8988T (cell line): ENCODE results near the gene CCDC92.

Experiments
- DNase-seq: peaks from one replicate; pipeline ENCODE4 v3.0.0; 2011

CCDC92 gene

DNA sequence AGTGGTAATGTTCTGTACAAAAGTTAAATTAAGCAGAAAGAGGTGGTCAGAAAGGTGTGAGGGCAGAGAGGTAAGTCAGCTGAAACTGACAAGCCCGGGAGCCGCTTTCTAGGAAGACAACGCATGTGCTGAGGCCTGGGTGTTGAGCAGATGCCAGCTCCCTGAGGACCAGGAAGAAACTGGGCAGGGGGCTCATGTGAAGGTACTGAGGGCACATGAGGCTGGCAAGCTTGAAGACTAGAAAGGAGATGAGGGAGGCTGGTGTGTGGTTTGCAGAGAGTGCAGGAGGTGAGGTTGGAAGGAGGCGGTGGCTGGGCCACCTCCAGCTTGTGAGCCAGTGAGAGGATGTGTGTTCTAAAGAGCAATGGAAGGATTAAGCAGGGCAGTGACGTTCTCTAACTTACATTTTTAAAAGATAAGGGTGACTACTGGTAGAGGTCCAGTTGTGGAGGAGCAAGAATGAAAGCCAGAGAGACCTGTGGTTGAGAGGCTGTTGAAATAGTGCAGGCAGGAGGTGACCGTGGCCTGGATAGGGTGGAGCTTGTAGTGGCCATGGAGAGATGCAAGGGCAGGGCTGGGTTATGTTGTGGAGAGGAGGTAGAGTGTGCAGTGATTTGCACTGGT, 29.5 kb upstream of the CCDC92 start:
- no peak for DNase-seq

DNA sequence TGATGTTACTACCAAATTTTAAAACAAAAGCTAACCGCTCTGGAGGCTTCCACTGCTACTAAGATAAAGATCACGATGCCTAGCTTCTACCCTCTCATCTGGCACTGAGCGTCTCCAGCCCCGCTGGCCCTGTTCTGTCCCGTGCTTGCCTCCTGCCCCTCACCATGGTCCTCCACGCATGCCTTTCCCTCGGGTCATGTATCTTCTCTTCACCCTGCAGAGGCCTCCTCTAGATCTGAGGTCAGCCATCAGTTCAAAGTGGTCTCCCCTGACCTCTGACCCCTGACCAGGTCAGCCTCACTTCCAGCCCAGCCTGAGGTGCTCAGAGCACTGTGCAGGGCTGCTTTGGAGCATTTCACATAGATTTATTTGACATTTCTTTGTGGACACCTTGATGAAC, 28.7 kb upstream of the CCDC92 start:
- no peak for DNase-seq

GRCh38 chr12:124000111-124000510, 27.5 kb upstream of the CCDC92 start:
- no peak for DNase-seq

GRCh38 chr12:123998991-123999359, 26.3 kb upstream of the CCDC92 start:
- no peak for DNase-seq

GRCh38 chr12:123998344-123998990, 25.8 kb upstream of the CCDC92 start:
- no peak for DNase-seq

DNA sequence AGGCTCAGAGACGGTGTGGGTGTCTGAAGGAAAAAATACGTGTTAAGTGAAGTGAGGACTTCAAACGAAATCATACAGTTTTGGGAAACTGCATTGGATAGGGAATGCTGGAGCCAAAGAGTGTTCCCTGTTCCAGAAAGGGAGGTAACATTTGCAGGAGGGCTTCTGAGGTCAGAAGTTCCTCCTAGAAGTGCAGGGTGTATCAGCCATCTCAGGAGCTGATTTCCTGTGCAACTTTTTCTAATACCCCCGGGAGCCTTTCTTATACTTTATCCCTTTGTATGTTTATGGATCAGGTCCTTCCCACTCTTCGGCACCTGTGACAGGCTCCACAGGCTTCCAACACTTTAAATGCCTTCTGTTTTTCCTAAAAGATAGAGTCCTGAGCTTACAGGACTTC, 25.3 kb upstream of the CCDC92 start:
- no peak for DNase-seq

- no peak for DNase-seq
Measured at GRCh38 chr12:123997033-123997822, 24.6 kb upstream of the CCDC92 start.

DNA sequence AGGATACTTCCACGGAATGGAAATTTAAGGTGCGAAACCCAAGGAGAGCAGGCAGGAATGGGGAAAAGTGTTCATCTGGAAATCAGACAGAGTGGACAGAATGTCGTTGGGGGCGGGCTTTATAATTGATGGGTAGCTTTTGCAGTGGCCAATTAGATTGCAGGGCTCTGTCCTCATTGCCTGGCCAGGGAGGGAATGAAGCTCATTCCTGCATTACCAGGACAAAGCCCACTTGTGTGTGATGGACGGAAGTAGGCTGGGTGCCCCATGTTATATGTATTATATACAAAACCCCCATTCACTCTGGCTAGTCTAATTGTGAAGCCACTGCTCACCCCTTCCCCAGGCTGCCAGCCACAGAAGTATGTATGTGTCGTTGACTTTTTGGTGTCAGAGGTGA, 23.9 kb upstream of the CCDC92 start:
- DNase-seq, result no peak

- no peak for DNase-seq
Measured at GRCh38 chr12:123995023-123995748, 22.6 kb upstream of the CCDC92 start.

GRCh38 chr12:123992118-123992825, 19.6 kb upstream of the CCDC92 start:
- DNase-seq, result no peak

DNA sequence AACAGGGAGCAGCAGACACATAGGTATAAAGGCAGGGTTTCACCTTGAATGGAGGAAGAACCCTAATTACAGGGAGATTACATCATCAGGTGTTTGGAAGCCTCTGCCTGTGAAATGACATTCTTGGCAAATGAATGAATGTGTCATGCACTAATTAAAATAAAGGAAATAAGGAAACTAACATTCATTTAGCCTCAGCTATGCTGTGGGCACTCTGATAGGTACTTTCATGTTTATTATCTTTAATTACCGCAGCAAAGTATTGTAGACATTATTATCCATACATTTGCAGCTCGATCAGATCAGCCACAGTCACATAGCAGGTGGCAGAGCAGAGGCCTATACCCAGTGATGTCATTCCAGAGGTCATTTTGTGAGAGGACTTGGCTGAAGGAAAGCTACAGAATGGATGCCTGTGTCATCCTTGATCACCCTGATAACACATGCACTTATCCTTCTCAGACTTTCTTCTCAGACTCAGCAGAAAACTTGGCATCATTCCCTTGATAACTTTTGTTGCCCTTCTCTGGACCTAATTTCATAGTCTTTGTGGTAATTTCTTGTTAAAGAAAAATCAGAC, 18.8 kb upstream of the CCDC92 start:
- no peak for DNase-seq

DNA sequence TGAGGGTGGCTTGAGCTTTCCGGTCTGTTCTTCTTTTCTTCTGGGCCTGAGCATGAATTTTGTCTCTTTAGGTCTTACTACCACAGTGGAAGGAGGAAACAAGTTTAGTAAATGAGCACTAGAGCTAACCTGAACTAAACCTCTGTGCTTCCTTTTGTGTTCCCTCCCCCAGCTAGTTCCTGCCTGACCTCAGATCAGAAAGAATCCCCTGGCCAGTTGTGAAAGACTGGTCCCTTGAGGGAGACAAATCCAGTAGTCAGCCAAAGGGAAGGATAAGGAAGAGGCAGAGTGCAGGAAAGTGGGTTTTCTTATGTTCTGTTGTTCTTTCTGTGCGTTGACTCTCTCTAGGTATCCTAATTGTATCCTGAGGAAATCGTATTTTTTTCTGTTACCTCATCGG, 17.9 kb upstream of the CCDC92 start:
- no peak for DNase-seq

DNA sequence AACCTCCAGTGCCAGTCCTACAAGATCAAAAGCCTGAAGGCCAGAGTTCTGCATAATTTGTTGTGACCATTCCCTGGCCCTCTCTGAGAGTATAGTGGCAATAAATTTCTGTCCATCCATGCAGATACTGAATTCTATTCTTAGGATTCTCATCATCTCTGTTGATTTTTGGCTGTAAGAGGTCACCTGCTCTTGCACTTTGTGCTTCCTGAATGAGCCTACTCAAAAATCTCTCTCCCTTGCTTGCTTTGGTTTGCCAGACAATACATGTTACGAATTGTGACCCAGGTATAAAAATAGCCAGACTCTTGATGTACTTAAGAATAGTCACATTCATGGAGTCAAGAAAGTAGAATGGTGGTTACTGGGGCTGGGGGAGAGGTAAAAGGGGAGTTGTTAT, 17.1 kb upstream of the CCDC92 start:
- no peak for DNase-seq

GRCh38 chr12:123989168-123989567, 16.5 kb upstream of the CCDC92 start:
- no peak for DNase-seq

DNA sequence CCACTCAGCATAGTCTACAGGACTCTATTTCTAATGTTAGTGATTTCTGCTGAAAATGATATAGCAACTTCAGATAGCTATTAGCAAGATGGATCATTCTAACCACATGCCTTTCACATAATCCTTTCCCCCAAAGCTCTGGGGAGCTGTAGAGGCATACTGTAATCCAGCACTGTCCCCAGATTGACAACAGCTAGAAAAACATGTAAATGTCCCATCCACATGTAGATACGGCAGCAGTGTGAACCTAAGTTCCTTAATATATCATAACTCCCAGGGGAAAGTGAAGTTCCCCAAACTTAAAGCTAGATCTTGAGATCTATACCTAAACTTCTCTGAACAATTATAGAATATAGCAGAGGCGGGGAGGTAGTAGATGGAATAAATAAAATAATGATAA, 14.4 kb upstream of the CCDC92 start:
- DNase-seq, result no peak

DNA sequence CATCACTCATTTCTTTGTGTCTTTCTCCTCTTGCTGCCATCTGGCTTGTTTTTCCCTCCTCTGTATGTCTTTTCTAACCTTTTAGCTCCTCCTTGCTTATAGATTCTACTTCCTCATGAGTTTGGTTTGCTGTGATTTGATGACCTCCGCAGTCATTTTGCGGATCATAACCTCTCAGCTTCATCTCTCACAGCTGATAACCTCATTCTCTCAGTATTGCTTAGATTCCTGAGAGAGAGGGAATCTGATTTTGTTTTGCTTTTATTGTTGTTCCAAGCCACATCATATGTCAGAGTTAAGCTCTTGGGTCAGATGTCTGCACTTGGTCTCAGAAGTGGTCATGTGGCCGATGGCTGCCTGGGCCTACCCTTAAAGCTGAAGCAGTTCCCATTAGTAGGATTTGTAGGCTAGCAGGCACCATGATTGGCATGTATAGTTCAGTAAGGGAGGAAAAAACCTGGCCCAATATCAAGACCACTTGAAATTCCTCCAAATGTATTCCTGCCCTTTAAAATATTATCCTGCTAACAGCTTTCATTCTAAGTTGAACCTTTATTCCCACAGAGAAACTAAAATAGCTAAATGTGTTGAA, 13.8 kb upstream of the CCDC92 start:
- DNase-seq, result no peak

- DNase-seq, result no peak
Measured at GRCh38 chr12:123984903-123985302, 12.3 kb upstream of the CCDC92 start.

- peak; percentile 33 for DNase-seq
Measured at GRCh38 chr12:123983822-123984485, 11.3 kb upstream of the CCDC92 start.

DNA sequence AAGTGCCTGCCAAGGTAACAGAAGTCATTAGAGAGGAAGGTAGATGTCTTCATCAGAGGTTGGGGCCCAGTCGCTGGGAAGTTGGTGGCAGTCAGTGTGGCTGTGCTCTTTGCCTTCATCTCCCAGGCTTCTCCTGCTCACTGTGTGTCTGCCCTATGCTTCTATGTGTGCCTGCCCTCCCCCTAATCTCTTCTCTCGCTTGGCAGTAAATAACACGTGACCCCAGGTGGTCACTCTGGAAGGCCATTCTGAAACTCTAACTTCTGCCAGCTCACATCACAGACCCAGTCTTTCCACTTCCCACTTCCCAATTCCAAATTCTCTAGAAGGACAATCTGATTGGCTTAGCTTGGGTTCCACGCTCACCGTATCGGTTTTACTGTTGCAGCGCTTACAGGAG, 9.6 kb upstream of the CCDC92 start:
- no peak for DNase-seq

GRCh38 chr12:123979566-123979965, 6.9 kb upstream of the CCDC92 start:
- no peak for DNase-seq

DNA sequence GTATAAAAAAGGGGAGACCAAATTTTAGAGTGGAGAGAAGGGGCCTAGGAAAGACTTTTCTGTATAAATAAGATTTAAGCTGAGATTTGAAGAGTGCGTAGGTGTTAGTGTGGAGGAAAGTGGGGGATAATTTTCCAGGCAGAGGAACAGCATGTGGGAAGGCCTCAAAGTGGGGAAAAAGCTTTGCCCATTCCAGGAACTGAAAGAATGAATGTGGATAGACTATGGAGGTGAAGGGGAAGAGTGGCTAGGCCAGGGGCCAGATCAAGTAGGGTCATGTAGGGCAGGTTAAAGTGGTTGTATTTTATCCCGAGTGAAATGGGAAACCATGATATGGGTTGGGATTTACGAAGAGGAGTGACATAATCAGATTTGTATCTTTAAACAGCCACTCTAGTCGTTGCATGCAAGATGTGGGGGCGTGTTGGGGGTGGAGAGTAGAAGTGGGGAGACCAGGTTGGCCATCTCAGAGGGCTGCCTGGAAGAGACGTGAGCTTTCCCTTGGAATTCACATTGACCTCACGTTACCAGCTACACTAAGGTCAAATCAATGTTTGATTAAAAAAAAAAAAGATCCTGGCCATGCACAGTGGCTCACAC, 3.7 kb upstream of the CCDC92 start:
- DNase-seq, result no peak
